Fibroblast of lung (primary cell): Measurements from ENCODE around the gene TENM4. TPM values are rescaled to one million over a fixed set of nuclear protein-coding genes. Genes with fewer than 3 reads are reported as not detected.

ENCODE experiments used
- DNase-seq, 2 donors: peaks; one replicate each; pipeline versions ENCODE4 v3.0.0 to v3.0.0-alpha.2; 2010; ENCODE audit warnings: low read depth in 2 of 2
- H2AFZ ChIP-seq: 2 replicates; pipeline ENCODE4 v1.5.1; 2012; ENCODE audit warnings: low read length, control low read depth, inconsistent platforms
- H3K27ac ChIP-seq: 2 replicates; pipeline ENCODE4 v1.5.1; 2011; ENCODE audit warnings: low read length, control low read depth; ENCODE audit not compliant: insufficient read depth
- H3K27me3 ChIP-seq: 2 replicates; pipeline ENCODE4 v1.5.1; 2011; ENCODE audit warnings: mild to moderate bottlenecking, low read length; ENCODE audit not compliant: control insufficient read depth, insufficient read depth
- H3K36me3 ChIP-seq: 2 replicates; pipeline ENCODE4 v1.5.1; 2011; ENCODE audit warnings: low read length; ENCODE audit not compliant: control insufficient read depth, insufficient read depth
- H3K4me1 ChIP-seq: 2 replicates; pipeline ENCODE4 v1.5.1; 2011; ENCODE audit warnings: low read length; ENCODE audit not compliant: control insufficient read depth, insufficient read depth; ENCODE audit errors: extremely low read depth
- H3K4me2 ChIP-seq: 2 replicates; pipeline ENCODE4 v1.5.1; 2011; ENCODE audit warnings: low read length, control low read depth; ENCODE audit not compliant: insufficient read depth; ENCODE audit errors: extremely low read depth
- H3K4me3 ChIP-seq, 4 experiments: fragments of 200-600 bp in 1 of 4; sonication (generic) in 1 of 4; replicated peaks in 1 of 4; 2 replicates each; pipeline ENCODE4 v1.5.1; 2011 to 2016; ENCODE audit warnings: low read length in 4 of 4, low read depth in 3 of 4, mild to moderate bottlenecking in 3 of 4, control low read depth in 2 of 4, inconsistent platforms in 1 of 4, mixed read lengths in 1 of 4; ENCODE audit not compliant: insufficient read depth in 1 of 4; ENCODE audit errors: control extremely low read depth in 1 of 4
- H3K79me2 ChIP-seq: 2 replicates; pipeline ENCODE4 v1.5.1; 2012; ENCODE audit warnings: mild to moderate bottlenecking, low read length, inconsistent platforms; ENCODE audit not compliant: control insufficient read depth, insufficient read depth
- H3K9ac ChIP-seq: 2 replicates; pipeline ENCODE4 v1.5.1; 2011; ENCODE audit warnings: mild to moderate bottlenecking, low read length, control low read depth; ENCODE audit not compliant: insufficient read depth
- H3K9me3 ChIP-seq: 2 replicates; pipeline ENCODE4 v1.5.1; 2012; ENCODE audit warnings: low read depth, low read length; ENCODE audit not compliant: control insufficient read depth, insufficient read depth
- H4K20me1 ChIP-seq: 2 replicates; pipeline ENCODE4 v1.5.1; 2011; ENCODE audit warnings: low read length; ENCODE audit not compliant: control insufficient read depth, insufficient read depth; ENCODE audit errors: extremely low read depth
- EZH2 ChIP-seq: IDR thresholded peaks from 2 replicates; pipeline ENCODE4 v1.5.1; 2012; ENCODE audit warnings: low read length, control low read depth, mild to moderate bottlenecking; ENCODE audit errors: missing control alignments
- polyA plus RNA-seq, 2 donors: library from polyadenylated mRNA; depleted of rRNA in 1 of 2; stranded (reverse) in 1 of 2; unstranded in 1 of 2; fragments of >200 nt; gene quantifications; 2 replicates each; pipeline ENCODE4 v1.2.1, GENCODE V29; 2011 to 2012; ENCODE audit warnings: missing spikeins in 1 of 2
- total RNA-seq: library from RNA; depleted of rRNA; stranded (reverse); fragments of >200 nt; gene quantifications from 2 replicates; pipeline ENCODE4 v1.2.1, GENCODE V29; 2014
- TF ChIP-seq, protein P1 (sequence below), 2 donors: IDR thresholded peaks in 1 of 2; conservative IDR thresholded peaks in 1 of 2; 1 replicate in 1 of 2; 2 replicates in 1 of 2; pipeline ENCODE4 v1.5.1; 2011 to 2012; ENCODE audit warnings: low read length in 2 of 2, control low read depth in 1 of 2, inconsistent platforms in 1 of 2, low read depth in 1 of 2, mild to moderate bottlenecking in 1 of 2

The TENM4 gene
- total and polyA plus RNA-seq, 2 donors (not counting 1 experiment from before 2014, with no cell fraction given), result 4.6 to 48.4 TPM

DNA sequence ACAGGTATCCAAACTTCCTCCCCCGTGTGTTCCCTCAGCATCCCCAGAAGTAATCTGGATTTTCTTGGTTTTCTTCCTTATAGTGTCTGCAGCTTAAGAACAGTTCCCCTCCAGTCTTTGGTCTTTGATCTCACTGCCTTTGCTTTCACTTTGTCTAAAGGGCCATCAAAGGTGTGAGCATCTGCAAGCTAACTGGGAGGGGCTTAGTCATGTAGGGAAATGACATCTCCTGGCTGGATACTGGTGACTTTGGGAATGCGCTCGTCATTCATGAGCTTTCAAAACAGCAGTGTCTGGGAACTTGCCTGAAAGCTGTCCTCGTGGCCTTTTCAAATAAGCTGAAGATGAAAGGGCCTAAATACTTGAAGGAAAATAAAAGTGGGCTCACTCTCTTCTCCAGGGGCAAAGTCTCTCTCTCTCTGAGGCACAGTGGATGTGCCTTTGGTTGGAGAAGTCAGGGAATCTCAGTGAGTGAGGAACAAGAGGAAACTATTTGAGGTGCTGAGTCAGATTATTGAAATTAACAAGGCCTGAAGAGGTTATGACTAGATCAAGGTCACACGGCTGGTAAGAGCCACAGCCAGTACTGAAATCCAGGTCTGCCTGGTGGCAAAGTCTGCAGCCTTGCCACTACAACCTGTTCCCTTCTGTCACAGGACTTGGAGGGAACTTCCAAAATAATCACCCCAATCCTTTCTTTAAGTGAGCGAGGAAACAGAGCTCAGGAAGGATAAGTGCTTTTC lies 45.6 kb upstream of the TENM4 start:
- Histone ChIP-seq H3K4me1 (no peaks in the 10 kb centered on the region), H3K36me3 (no peaks in the 10 kb centered on the region), H3K9ac (no peak overlapping the region), H3K4me3 (no peak overlapping the region), H3K4me2 (no peak overlapping the region), H2AFZ (no peak overlapping the region), H3K79me2 (no peaks in the 10 kb centered on the region), H4K20me1 (no peaks in the 10 kb centered on the region), H3K27me3 (no peaks in the 10 kb centered on the region), H3K27ac (no peak overlapping the region), H3K9me3 (no peaks in the 10 kb centered on the region)
- no peak for TF ChIP-seq EZH2
- TF ChIP-seq, protein P1, sequence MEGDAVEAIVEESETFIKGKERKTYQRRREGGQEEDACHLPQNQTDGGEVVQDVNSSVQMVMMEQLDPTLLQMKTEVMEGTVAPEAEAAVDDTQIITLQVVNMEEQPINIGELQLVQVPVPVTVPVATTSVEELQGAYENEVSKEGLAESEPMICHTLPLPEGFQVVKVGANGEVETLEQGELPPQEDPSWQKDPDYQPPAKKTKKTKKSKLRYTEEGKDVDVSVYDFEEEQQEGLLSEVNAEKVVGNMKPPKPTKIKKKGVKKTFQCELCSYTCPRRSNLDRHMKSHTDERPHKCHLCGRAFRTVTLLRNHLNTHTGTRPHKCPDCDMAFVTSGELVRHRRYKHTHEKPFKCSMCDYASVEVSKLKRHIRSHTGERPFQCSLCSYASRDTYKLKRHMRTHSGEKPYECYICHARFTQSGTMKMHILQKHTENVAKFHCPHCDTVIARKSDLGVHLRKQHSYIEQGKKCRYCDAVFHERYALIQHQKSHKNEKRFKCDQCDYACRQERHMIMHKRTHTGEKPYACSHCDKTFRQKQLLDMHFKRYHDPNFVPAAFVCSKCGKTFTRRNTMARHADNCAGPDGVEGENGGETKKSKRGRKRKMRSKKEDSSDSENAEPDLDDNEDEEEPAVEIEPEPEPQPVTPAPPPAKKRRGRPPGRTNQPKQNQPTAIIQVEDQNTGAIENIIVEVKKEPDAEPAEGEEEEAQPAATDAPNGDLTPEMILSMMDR (conservative IDR thresholded peaks at IDR 0.05 in 1 of 2, IDR thresholded peaks at IDR 0.05 in 1 of 2; ENCODE audit: low read depth in 1 of 2, low read length in 2 of 2), result no peak
- peak in 1 of 2 donors; percentile 9 for DNase-seq

DNA sequence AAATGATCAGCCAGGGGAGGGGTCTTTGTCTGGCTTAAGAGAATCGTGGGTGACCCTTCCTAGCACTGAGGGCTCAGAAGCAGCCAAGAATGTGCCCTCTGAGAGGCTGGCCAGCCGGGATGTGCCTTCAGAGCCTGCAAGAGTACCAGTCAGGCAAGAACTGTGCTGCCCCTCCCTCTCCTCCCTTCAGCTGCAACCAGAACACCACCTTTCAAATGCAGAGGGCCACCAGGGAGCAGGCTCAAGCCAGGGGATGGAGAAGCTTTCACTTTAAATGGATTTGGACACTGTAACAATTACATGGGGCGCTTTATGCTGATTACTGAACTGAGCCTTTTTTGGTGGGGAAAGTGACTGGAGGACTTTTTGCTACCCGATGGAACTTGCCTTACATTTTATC lies 44.9 kb upstream of the TENM4 start:
- Histone ChIP-seq H3K36me3 (no peaks in the 10 kb centered on the region), H2AFZ (no peak overlapping the region), H3K4me3 (no peak overlapping the region), H3K79me2 (no peaks in the 10 kb centered on the region), H3K27ac (no peak overlapping the region), H3K4me2 (no peak overlapping the region), H3K9ac (no peak overlapping the region), H3K27me3 (no peaks in the 10 kb centered on the region), H4K20me1 (no peaks in the 10 kb centered on the region), H3K9me3 (no peaks in the 10 kb centered on the region), H3K4me1 (no peaks in the 10 kb centered on the region)
- no peak for TF ChIP-seq EZH2
- TF ChIP-seq, protein P1 (conservative IDR thresholded peaks at IDR 0.05 in 1 of 2, IDR thresholded peaks at IDR 0.05 in 1 of 2; ENCODE audit: low read depth in 1 of 2, low read length in 2 of 2), result no peak
- no peak for DNase-seq

DNA sequence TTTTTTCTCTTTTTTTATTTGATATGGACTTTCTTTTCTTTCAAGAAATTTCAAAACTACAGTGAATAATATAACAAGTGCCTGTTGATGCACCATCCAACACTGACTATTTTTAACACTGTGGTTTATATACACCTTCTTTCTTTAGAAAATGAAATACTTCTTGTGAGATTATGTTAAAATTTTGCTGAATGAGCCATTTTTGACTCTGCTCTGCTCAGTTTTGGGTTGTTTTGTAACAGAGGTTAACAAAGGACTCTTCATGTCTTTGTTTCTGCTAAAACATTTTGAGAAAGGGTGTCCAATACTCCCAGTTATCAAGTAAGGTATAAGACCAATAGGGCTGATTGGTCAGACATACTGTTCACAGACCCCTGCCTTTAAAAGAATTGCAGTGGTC lies 44.0 kb upstream of the TENM4 start:
- Histone ChIP-seq H3K79me2 (no peaks in the 10 kb centered on the region), H2AFZ (no peak overlapping the region), H3K4me1 (no peaks in the 10 kb centered on the region), H3K4me3 (no peak overlapping the region), H3K36me3 (no peaks in the 10 kb centered on the region), H3K27me3 (peaks cover 2% of the 10 kb centered on the region), H4K20me1 (no peaks in the 10 kb centered on the region), H3K9me3 (no peaks in the 10 kb centered on the region), H3K9ac (no peak overlapping the region), H3K4me2 (no peak overlapping the region), H3K27ac (no peak overlapping the region)
- DNase-seq, result no peak
- TF ChIP-seq, protein P1 (conservative IDR thresholded peaks at IDR 0.05 in 1 of 2, IDR thresholded peaks at IDR 0.05 in 1 of 2; ENCODE audit: low read depth in 1 of 2, low read length in 2 of 2), result no peak
- no peak for TF ChIP-seq EZH2
